Renal cortical epithelial cell (primary cell): ENCODE results near the gene IL34. TPM values are rescaled to one million over a fixed set of nuclear protein-coding genes. Genes with fewer than 3 reads are reported as not detected.
"Not testable (repeated sequence)": the region's sequence is repeated elsewhere in the genome, so short reads cannot be mapped to it uniquely, and the experiment has no call there.

Experiments used
- DNase-seq: peaks from one replicate; pipeline ENCODE4 v3.0.0-alpha.2; 2011; ENCODE audit warnings: low read depth
- total RNA-seq: library from RNA; depleted of rRNA; stranded (reverse); fragments of >200 nt; gene quantifications from 2 replicates; pipeline ENCODE4 v1.2.3, GENCODE V29; 2014

IL34 gene
- total RNA-seq, 1 donor from 2014 or later: 0.60 TPM

GRCh38 chr16:70656712-70657263 is 10.4 kb downstream of the IL34 start:
- DNase-seq: no peak

GRCh38 chr16:70657956-70658355 is 11.6 kb downstream of the IL34 start:
- DNase-seq: no peak

GRCh38 chr16:70658921-70659320 is 12.6 kb downstream of the IL34 start:
- no peak for DNase-seq

GRCh38 chr16:70659546-70659945 is 13.2 kb downstream of the IL34 start:
- no peak for DNase-seq

GRCh38 chr16:70659953-70660671 is 13.8 kb downstream of the IL34 start:
- DNase-seq: no peak

- no peak for DNase-seq
Observed at GRCh38 chr16:70660672-70661350, 14.5 kb downstream of the IL34 start.

- no peak for DNase-seq
Observed at GRCh38 chr16:70661534-70661917, 15.2 kb downstream of the IL34 start.

GRCh38 chr16:70661918-70662641 is 15.7 kb downstream of the IL34 start:
- no peak for DNase-seq

- no peak for DNase-seq
Observed at GRCh38 chr16:70662991-70663523, 16.7 kb downstream of the IL34 start.

- DNase-seq: no peak
Observed at GRCh38 chr16:70663524-70664324, 17.4 kb downstream of the IL34 start.

- no peak for DNase-seq
Observed at GRCh38 chr16:70664325-70665112, 18.2 kb downstream of the IL34 start.

GRCh38 chr16:70665113-70665694 is 18.8 kb downstream of the IL34 start:
- no peak for DNase-seq

GRCh38 chr16:70665806-70666735 is 19.7 kb downstream of the IL34 start:
- DNase-seq: no peak

GRCh38 chr16:70670175-70670574 is 23.8 kb downstream of the IL34 start:
- no peak for DNase-seq

GRCh38 chr16:70670938-70671337 is 24.6 kb downstream of the IL34 start:
- not testable (repeated sequence) for DNase-seq

GRCh38 chr16:70674221-70675014 is 28.1 kb downstream of the IL34 start:
- DNase-seq: no peak

GRCh38 chr16:70675851-70676513 is 29.6 kb downstream of the IL34 start:
- no peak for DNase-seq
